Peyer's patch (tissue), 4 donors: Measurements from ENCODE around the gene PEF1.

ENCODE experiments used
- POLR2A ChIP-seq, 2 donors: fragments of 450-650 bp; IDR thresholded peaks; one replicate each; pipeline ENCODE4 v1.5.1; 2017; ENCODE audit warnings: antibody characterized with exemption in 2 of 2, mild to moderate bottlenecking in 2 of 2, moderate library complexity in 2 of 2
- TF ChIP-seq, protein P1 (sequence below), 6 experiments: fragments of 450-650 bp in 4 of 6; fragments of 200-600 bp in 2 of 6; sonication (generic) in 1 of 6; IDR thresholded peaks; one replicate each; pipeline ENCODE4 v1.5.1; 2017 to 2019; ENCODE audit warnings: antibody characterized with exemption in 6 of 6, mild to moderate bottlenecking in 3 of 6, moderate library complexity in 1 of 6

DNA sequence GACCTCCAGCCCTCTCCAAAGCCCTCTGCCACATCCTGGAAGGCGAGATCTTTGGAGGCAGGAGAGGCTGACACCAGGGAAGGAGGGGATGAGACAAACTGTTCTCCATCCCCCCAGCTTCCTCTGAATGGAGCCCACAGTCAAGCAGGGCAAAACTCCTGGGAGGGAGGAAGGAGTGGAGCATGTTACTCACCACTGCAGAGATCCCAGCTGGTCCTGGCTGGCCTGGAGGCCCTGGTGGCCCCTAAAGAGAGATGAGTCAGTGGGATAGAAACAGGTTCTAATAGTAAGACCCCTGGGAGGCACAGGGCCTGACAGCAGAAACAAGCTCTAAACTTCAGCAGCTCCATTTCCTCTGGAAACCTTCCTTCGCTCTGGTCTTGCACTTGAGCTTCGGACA, 14.0 kb upstream of the PEF1 start:
- TF ChIP-seq, protein P1, sequence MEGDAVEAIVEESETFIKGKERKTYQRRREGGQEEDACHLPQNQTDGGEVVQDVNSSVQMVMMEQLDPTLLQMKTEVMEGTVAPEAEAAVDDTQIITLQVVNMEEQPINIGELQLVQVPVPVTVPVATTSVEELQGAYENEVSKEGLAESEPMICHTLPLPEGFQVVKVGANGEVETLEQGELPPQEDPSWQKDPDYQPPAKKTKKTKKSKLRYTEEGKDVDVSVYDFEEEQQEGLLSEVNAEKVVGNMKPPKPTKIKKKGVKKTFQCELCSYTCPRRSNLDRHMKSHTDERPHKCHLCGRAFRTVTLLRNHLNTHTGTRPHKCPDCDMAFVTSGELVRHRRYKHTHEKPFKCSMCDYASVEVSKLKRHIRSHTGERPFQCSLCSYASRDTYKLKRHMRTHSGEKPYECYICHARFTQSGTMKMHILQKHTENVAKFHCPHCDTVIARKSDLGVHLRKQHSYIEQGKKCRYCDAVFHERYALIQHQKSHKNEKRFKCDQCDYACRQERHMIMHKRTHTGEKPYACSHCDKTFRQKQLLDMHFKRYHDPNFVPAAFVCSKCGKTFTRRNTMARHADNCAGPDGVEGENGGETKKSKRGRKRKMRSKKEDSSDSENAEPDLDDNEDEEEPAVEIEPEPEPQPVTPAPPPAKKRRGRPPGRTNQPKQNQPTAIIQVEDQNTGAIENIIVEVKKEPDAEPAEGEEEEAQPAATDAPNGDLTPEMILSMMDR (IDR thresholded peaks at IDR 0.05) = no peak
- TF ChIP-seq POLR2A (IDR thresholded peaks at IDR 0.05) = no peak
